ENCODE results near the gene BMPR1A. TPM values are rescaled to one million over a fixed set of nuclear protein-coding genes. Genes with fewer than 3 reads are reported as not detected.
A peak's percentile ranks its signal among the peaks of the same experiment; 100 is the strongest.

The BMPR1A gene
- total and polyA plus RNA-seq, 4 experiments from 2014 or later = 4.7 to 21.0 (median 10.4) TPM

DNA sequence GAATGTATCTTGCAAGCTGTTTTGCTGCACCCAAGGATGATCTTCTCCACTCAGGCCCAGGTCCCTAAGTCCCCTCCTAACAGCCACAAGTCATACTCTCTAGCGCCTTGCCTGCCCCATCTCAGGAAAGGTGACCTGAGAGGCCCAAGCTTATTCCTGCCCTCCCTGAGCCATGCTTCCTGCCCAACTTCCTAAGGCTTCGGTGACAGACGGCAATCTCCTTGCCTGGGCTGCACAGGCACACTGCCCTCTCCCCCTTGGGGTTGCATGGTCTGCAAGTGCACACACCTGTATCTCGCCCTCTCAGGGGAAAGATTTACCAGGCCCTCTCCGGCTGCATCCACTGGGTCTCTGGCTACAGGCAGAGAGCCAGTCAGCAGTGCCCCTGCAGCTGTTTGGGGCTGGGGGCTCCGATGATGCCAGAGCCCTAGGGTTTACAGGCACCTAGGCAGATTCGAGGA, 211.1 kb downstream of the BMPR1A start:
- Mint-ChIP-seq H3K4me3 (peak overlapping the region in 4 of 8 donors; percentile 19 to 49 (median 35)), H3K36me3 (peaks cover 0 to 2% of the 10 kb centered on the region in 2 donors), H3K27me3 (no peaks in the 10 kb centered on the region), H3K4me1 (peaks cover 24 to 58% (median 36%) of the 10 kb centered on the region in 4 donors), H3K27ac (peak overlapping the region in 2 of 7 donors; percentile 27 to 73), H3K9me3 (no peaks in the 10 kb centered on the region)
- H3K27me3 ChIP-seq (ENCODE audit: insufficient read depth, low read length) = no peaks in the 10 kb centered on the region
- POLR2A ChIA-PET (ENCODE audit: partially characterized antibody) = interaction anchor here (1.2 kb wide), 1 partner anchor 28 kb away, joined by 4 read pairs; no protein-coding TSS in a partner anchor
- CTCF ChIA-PET (ENCODE audit: partially characterized antibody) = interaction anchor here (0.8 to 6.8 kb wide), 6 partner anchors 8 to 279 kb away, joined by 3 to 97 read pairs (median 3); no protein-coding TSS in a partner anchor
- intact Hi-C loops (cut with micrococcal nuclease) = loop anchor here (2.0 kb wide), 1 partner anchor 565 kb away; no protein-coding TSS in a partner anchor
- H3K4me1 ChIP-seq (ENCODE audit: insufficient read depth, low read length) = peaks cover 54% of the 10 kb centered on the region
- H3K36me3 ChIP-seq (ENCODE audit: insufficient read depth, low read length) = no peaks in the 10 kb centered on the region
- no peak overlapping the region for H3K4me3 ChIP-seq (ENCODE audit: low read length in 2 of 2)
- no peak overlapping the region for H3K27ac ChIP-seq (ENCODE audit: low read depth, low read length)
- H3K9me3 ChIP-seq (ENCODE audit: control insufficient read depth in 1 of 2, low read length in 2 of 2) = no peaks in the 10 kb centered on the region
- DNase-seq = no peak

DNA sequence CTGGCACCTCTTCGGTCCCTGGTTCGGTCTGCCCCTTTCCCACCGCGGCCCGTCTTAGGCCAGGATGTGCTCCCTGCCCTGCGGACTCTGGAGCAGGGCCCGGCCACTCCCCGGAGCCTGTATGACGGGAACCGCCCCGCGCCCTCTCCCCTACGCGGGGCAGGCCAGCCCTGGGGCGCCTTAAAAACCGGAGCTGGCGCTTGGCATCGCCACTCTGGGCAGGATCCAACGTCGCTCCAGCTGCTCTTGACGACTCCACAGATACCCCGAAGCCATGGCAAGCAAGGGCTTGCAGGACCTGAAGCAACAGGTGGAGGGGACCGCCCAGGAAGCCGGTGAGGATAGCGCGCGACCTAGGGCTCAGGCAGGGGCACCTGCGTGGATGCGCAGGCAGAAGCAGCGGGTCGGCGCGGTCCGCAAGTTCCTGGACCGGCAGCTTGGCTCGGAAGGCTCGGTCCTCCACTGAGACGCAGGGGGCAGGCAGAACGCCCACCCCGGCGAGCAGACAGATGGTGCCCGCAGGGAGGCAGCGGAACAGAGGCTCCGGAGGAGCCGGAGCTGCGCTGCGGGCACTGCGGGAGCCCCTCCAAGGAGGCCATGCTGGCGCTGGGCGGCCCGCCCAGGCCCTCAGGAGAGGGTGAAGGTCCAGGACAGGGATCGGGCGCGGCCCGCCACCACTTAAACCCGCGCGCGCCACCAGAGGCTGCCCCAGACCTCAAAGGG, 212.0 kb downstream of the BMPR1A start, which contains the start of gene ADIRF:
TSS of gene ADIRF (plus strand) at position 212 of the 723 bp plus-strand sequence. CDS start at position 275, 63 bp downstream.
- intact Hi-C loops (cut with micrococcal nuclease) = no loop called here
- POLR2A ChIA-PET (ENCODE audit: partially characterized antibody) = interaction anchor here (0.6 to 3.1 kb wide), 4 partner anchors 18 to 221 kb away, joined by 3 to 26 read pairs (median 5); partner anchors contain the start of gene GLUD1
- DNase-seq = peak in 1 of 5 donors; percentile 11
- peak within 1 kb of the TSS in 3 of 7 donors; percentile 52 to 96 (median 73) for H3K27ac Mint-ChIP-seq
- CTCF ChIA-PET (ENCODE audit: partially characterized antibody) = interaction anchor here (0.5 to 6.8 kb wide), 5 partner anchors 11 to 96 kb away, joined by 3 to 97 read pairs (median 4); partner anchors contain the start of gene MMRN2
- H3K9me3 Mint-ChIP-seq = no peaks in the 10 kb centered on the region
- Histone ChIP-seq H3K4me3 (ENCODE audit: low read length in 2 of 2) (no peak within 1 kb of the TSS), H3K4me1 (ENCODE audit: insufficient read depth, low read length) (peaks cover 54% of the 10 kb centered on the region), H3K27me3 (ENCODE audit: insufficient read depth, low read length) (no peaks in the 10 kb centered on the region), H3K27ac (ENCODE audit: low read depth, low read length) (no peak within 1 kb of the TSS), H3K9me3 (ENCODE audit: control insufficient read depth in 1 of 2, low read length in 2 of 2) (no peaks in the 10 kb centered on the region), H3K36me3 (ENCODE audit: insufficient read depth, low read length) (no peaks in the 10 kb centered on the region)
- peaks cover 27 to 62% (median 41%) of the 10 kb centered on the region in 4 donors for H3K4me1 Mint-ChIP-seq
- peak within 1 kb of the TSS; percentile 27 to 68 (median 42) for H3K4me3 Mint-ChIP-seq
- peaks cover 0 to 4% of the 10 kb centered on the region in 2 donors for H3K36me3 Mint-ChIP-seq
- H3K27me3 Mint-ChIP-seq = peaks cover 0 to 1% of the 10 kb centered on the region in 2 donors

DNA sequence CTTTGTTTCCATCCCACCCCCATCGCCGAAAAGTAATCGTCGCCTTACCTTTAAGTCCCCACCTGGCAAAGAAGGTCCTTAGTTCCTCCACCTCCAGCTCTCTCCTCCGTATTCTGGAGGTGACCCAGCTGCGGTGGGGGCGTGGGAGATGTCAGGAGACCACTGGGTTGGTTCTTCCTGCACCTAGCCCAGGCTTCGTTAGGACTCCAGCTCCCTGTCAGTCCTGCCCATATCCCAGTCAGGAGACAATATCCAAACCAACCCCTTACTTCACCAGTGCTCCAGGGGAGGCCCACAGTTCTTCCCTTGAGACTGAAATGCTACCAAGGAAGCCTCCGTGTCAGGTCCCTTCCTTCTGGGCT, 212.6 kb downstream of the BMPR1A start:
- Mint-ChIP-seq H3K27ac (peak overlapping the region in 2 of 7 donors; percentile 52 to 96), H3K36me3 (peaks cover 0 to 4% of the 10 kb centered on the region in 2 donors), H3K4me1 (peaks cover 27 to 62% (median 41%) of the 10 kb centered on the region in 4 donors), H3K27me3 (peaks cover 0 to 1% of the 10 kb centered on the region in 2 donors), H3K9me3 (no peaks in the 10 kb centered on the region), H3K4me3 (peak overlapping the region in 4 of 8 donors; percentile 27 to 68 (median 48))
- no peaks in the 10 kb centered on the region for H3K27me3 ChIP-seq (ENCODE audit: insufficient read depth, low read length)
- ChIA-PET POLR2A (ENCODE audit: partially characterized antibody) (interaction anchor here (0.6 to 3.1 kb wide), 5 partner anchors 8 to 222 kb away, joined by 3 to 26 read pairs (median 3); partner anchors contain the start of gene GLUD1), CTCF (ENCODE audit: partially characterized antibody) (interaction anchor here (1.3 to 6.8 kb wide), 3 partner anchors 12 to 29 kb away, joined by 3 to 97 read pairs (median 7); partner anchors contain the start of gene MMRN2)
- H3K9me3 ChIP-seq (ENCODE audit: control insufficient read depth in 1 of 2, low read length in 2 of 2) = no peaks in the 10 kb centered on the region
- H3K27ac ChIP-seq (ENCODE audit: low read depth, low read length) = no peak overlapping the region
- H3K36me3 ChIP-seq (ENCODE audit: insufficient read depth, low read length) = no peaks in the 10 kb centered on the region
- peaks cover 54% of the 10 kb centered on the region for H3K4me1 ChIP-seq (ENCODE audit: insufficient read depth, low read length)
- no peak overlapping the region for H3K4me3 ChIP-seq (ENCODE audit: low read length in 2 of 2)
- no peak for DNase-seq
- intact Hi-C loops (cut with micrococcal nuclease) = no loop called here

DNA sequence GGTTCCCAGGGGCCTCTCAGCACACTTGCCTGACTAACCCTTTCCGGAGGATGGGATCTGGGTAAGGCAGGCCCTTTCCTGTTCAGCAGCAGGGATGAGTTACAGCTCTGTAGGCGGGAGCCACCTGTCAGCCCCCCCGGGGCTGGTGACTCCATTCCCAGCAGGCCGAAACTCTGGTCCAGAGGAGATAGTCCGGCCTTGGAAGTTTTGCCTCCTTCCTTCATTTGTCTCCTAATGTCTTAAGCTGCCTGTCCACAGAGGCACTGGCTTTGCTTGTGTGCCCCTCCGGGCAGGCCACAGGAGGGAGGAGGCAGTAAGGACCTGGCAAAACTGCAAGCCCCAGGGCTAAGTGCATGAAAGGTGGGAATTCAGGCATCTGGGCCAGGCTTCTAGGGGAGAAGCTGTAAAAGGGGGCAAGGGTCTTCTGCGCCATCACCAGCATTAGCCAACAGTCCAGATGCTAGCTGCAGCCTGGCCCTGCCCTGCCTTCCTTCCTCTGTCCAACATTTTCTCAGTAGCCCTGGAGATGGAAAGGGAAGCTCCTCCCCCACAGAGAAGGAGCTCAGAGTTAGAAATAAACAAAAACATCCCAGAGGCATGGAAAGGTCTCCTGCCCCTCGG, 213.1 kb downstream of the BMPR1A start:
- CTCF ChIA-PET (ENCODE audit: partially characterized antibody) = interaction anchor here (0.8 to 6.8 kb wide), 4 partner anchors 9 to 30 kb away, joined by 3 to 97 read pairs (median 6); partner anchors contain the start of gene MMRN2
- H3K4me3 Mint-ChIP-seq = peak overlapping the region; percentile 41 to 88 (median 49)

DNA sequence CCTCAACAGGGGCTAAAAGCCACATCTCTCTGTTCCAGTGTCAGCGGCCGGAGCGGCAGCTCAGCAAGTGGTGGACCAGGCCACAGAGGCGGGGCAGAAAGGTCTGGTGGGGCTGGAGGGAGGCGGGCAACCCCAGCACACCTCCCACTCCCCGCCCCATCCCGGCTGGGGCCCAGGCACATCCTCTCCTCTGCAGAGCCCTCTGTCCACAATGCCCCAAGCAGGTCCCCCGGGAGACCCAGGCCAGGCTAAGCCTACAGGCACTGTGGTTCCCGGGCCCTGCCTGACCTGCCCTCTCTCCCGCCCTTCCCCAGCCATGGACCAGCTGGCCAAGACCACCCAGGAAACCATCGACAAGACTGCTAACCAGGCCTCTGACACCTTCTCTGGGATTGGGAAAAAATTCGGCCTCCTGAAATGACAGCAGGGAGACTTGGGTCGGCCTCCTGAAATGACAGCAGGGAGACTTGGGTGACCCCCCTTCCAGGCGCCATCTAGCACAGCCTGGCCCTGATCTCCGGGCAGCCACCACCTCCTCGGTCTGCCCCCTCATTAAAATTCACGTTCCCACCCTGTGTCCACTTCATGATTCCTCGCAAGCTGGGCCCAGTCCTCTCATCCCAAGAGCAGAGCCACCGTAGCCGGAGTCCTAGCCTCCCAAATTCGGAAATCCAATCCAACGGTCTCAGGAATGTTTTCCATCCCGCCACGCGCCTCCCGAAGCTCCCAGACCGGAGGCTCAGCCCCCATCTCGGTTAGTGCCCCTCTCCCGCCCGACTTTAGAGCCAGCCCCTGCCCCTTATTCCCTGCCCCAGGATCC, 214.0 kb downstream of the BMPR1A start:
- H3K9me3 Mint-ChIP-seq = no peaks in the 10 kb centered on the region
- no peaks in the 10 kb centered on the region for H3K27me3 ChIP-seq (ENCODE audit: insufficient read depth, low read length)
- H3K4me3 ChIP-seq (ENCODE audit: low read length in 2 of 2) = peak overlapping the region; percentile 52 to 68
- peaks cover 54% of the 10 kb centered on the region for H3K4me1 ChIP-seq (ENCODE audit: insufficient read depth, low read length)
- peak overlapping the region; percentile 90 to 96 (median 92) for H3K27ac Mint-ChIP-seq
- peak in 1 of 5 donors; percentile 13 for DNase-seq
- H3K27ac ChIP-seq (ENCODE audit: low read depth, low read length) = peak overlapping the region; percentile 76
- ChIA-PET POLR2A (ENCODE audit: partially characterized antibody) (interaction anchor here (0.7 to 3.1 kb wide), 12 partner anchors 10 to 892 kb away, joined by 3 to 26 read pairs (median 6); partner anchors contain the start of genes BMPR1A, GLUD1 and SHLD2), CTCF (ENCODE audit: partially characterized antibody) (interaction anchor here (0.8 to 6.8 kb wide), 6 partner anchors 10 to 125 kb away, joined by 3 to 97 read pairs (median 3); partner anchors contain the start of genes MMRN2 and SHLD2)
- intact Hi-C loops (cut with micrococcal nuclease) = no loop called here
- no peaks in the 10 kb centered on the region for H3K9me3 ChIP-seq (ENCODE audit: control insufficient read depth in 1 of 2, low read length in 2 of 2)
- peaks cover 27 to 62% (median 40%) of the 10 kb centered on the region in 4 donors for H3K4me1 Mint-ChIP-seq
- H3K36me3 Mint-ChIP-seq = peaks cover 0 to 4% of the 10 kb centered on the region in 2 donors
- H3K36me3 ChIP-seq (ENCODE audit: insufficient read depth, low read length) = no peaks in the 10 kb centered on the region
- peak overlapping the region; percentile 64 to 88 (median 83) for H3K4me3 Mint-ChIP-seq
- peaks cover 0 to 1% of the 10 kb centered on the region in 2 donors for H3K27me3 Mint-ChIP-seq

More for the DNA sequence above, 213.1 kb downstream of the BMPR1A start:
- Histone ChIP-seq H3K36me3 (ENCODE audit: insufficient read depth, low read length) (no peaks in the 10 kb centered on the region), H3K4me3 (ENCODE audit: low read length in 2 of 2) (no peak overlapping the region), H3K4me1 (ENCODE audit: insufficient read depth, low read length) (peaks cover 54% of the 10 kb centered on the region), H3K27me3 (ENCODE audit: insufficient read depth, low read length) (no peaks in the 10 kb centered on the region), H3K9me3 (ENCODE audit: control insufficient read depth in 1 of 2, low read length in 2 of 2) (no peaks in the 10 kb centered on the region), H3K27ac (ENCODE audit: low read depth, low read length) (no peak overlapping the region)
- intact Hi-C loops (cut with micrococcal nuclease) = no loop called here
- peaks cover 0 to 1% of the 10 kb centered on the region in 2 donors for H3K27me3 Mint-ChIP-seq
- peaks cover 0 to 4% of the 10 kb centered on the region in 2 donors for H3K36me3 Mint-ChIP-seq
- no peaks in the 10 kb centered on the region for H3K9me3 Mint-ChIP-seq
- peak overlapping the region in 6 of 7 donors; percentile 43 to 96 (median 68) for H3K27ac Mint-ChIP-seq
- no peak for DNase-seq
- POLR2A ChIA-PET (ENCODE audit: partially characterized antibody) = interaction anchor here (0.6 to 3.1 kb wide), 7 partner anchors 9 to 124 kb away, joined by 3 to 26 read pairs (median 6); partner anchors contain the start of gene GLUD1
- H3K4me1 Mint-ChIP-seq = peaks cover 27 to 62% (median 41%) of the 10 kb centered on the region in 4 donors

DNA sequence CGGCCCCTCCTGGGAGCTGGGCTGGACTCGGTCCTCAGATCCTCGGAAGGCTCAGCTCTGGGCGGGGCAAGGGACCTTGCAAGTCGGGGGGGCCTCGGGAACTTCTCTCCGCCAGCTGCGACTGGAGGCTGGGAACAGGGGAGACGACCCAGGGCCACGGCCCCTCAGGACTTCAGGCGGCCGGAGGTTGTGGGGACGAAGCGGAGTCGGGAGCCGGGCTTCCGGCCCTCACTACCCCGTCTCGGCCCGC, 214.5 kb downstream of the BMPR1A start:
- peak overlapping the region; percentile 64 to 88 (median 83) for H3K4me3 Mint-ChIP-seq
- H3K4me1 ChIP-seq (ENCODE audit: insufficient read depth, low read length) = peaks cover 50% of the 10 kb centered on the region
- H3K27me3 ChIP-seq (ENCODE audit: insufficient read depth, low read length) = no peaks in the 10 kb centered on the region
- no peaks in the 10 kb centered on the region for H3K9me3 Mint-ChIP-seq
- H3K4me1 Mint-ChIP-seq = peaks cover 24 to 57% (median 35%) of the 10 kb centered on the region in 4 donors
- no peak for DNase-seq
- POLR2A ChIA-PET (ENCODE audit: partially characterized antibody) = interaction anchor here (0.6 to 3.1 kb wide), 13 partner anchors 10 to 892 kb away, joined by 3 to 26 read pairs (median 6); partner anchors contain the start of genes BMPR1A, GLUD1 and SHLD2
- H3K27ac Mint-ChIP-seq = peak overlapping the region; percentile 90 to 96 (median 92)
- H3K27me3 Mint-ChIP-seq = peaks cover 0 to 1% of the 10 kb centered on the region in 2 donors
- H3K36me3 Mint-ChIP-seq = peaks cover 0 to 4% of the 10 kb centered on the region in 2 donors
- intact Hi-C loops (cut with micrococcal nuclease) = loop anchor here (1.0 kb wide), 3 partner anchors 32 to 215 kb away; partner anchors contain the start of genes BMPR1A and GLUD1
- H3K9me3 ChIP-seq (ENCODE audit: control insufficient read depth in 1 of 2, low read length in 2 of 2) = no peaks in the 10 kb centered on the region
- no peaks in the 10 kb centered on the region for H3K36me3 ChIP-seq (ENCODE audit: insufficient read depth, low read length)
- H3K4me3 ChIP-seq (ENCODE audit: low read length in 2 of 2) = peak overlapping the region; percentile 52 to 68
- CTCF ChIA-PET (ENCODE audit: partially characterized antibody) = interaction anchor here (0.8 to 6.8 kb wide), 4 partner anchors 10 to 125 kb away, joined by 3 to 97 read pairs (median 3); partner anchors contain the start of gene SHLD2
- peak overlapping the region; percentile 76 for H3K27ac ChIP-seq (ENCODE audit: low read depth, low read length)

Measured in CD4-positive, alpha-beta memory T cell (primary cell).